OCI-LY3 (cell line): ENCODE data around the gene RASGRP4.

Source experiments
- CTCF ChIP-seq: fragments of 200-600, 300-600 bp; sonication (generic); IDR thresholded peaks from 2 replicates; pipeline ENCODE4 v1.5.1; 2014; ENCODE audit warnings: antibody characterized with exemption, low read length, low read depth
- EZH2phosphoT487 ChIP-seq: fragments of 200-600 bp; shearing (Covaris generic); IDR thresholded peaks from 2 replicates; pipeline ENCODE4 v1.6.1; 2018; ENCODE audit warnings: antibody characterized with exemption, mixed run types, low read depth

GRCh38 chr19:38412961-38413360 is 13.1 kb downstream of the RASGRP4 start:
- no peak for TF ChIP-seq CTCF
- no peak for TF ChIP-seq EZH2phosphoT487
